Measurements from ENCODE around the gene PCGF3.
"Not testable (repeated sequence)": the region's sequence is repeated elsewhere in the genome, so short reads cannot be mapped to it uniquely, and the experiment has no call there.

Gene PCGF3

GRCh38 chr4:706083-706633 is 526 bp downstream of the PCGF3 start:
- not testable (repeated sequence) for DNase-seq

- no peak for DNase-seq
These were observed 1.4 kb downstream of the PCGF3 start for GRCh38 chr4:706834-707598.

GRCh38 chr4:707929-708630 is 2.4 kb downstream of the PCGF3 start:
- DNase-seq = no peak

- no peak for DNase-seq
These were observed 3.0 kb downstream of the PCGF3 start for GRCh38 chr4:708631-708933.

GRCh38 chr4:709348-709747 is 3.7 kb downstream of the PCGF3 start:
- DNase-seq = no peak

- DNase-seq = no peak
These were observed 4.5 kb downstream of the PCGF3 start for GRCh38 chr4:710116-710515.

- DNase-seq = no peak
These were observed 5.3 kb downstream of the PCGF3 start for GRCh38 chr4:710916-711315.

- no peak for DNase-seq
These were observed 6.5 kb downstream of the PCGF3 start for GRCh38 chr4:712093-712492.

- DNase-seq = no peak
These were observed 7.4 kb downstream of the PCGF3 start for GRCh38 chr4:712916-713632.

- DNase-seq = no peak
These were observed 8.5 kb downstream of the PCGF3 start for GRCh38 chr4:714087-714486.

GRCh38 chr4:717601-718320 is 12.1 kb downstream of the PCGF3 start:
- no peak for DNase-seq

- DNase-seq = no peak
These were observed 12.8 kb downstream of the PCGF3 start for GRCh38 chr4:718460-718859.

- DNase-seq = no peak
These were observed 14.7 kb downstream of the PCGF3 start for GRCh38 chr4:720111-720860.

GRCh38 chr4:721261-722168 is 15.9 kb downstream of the PCGF3 start:
- no peak for DNase-seq

- no peak for DNase-seq
These were observed 16.6 kb downstream of the PCGF3 start for GRCh38 chr4:722169-722725.

- DNase-seq = no peak
These were observed 17.3 kb downstream of the PCGF3 start for GRCh38 chr4:722851-723360.

GRCh38 chr4:723751-724530 is 18.3 kb downstream of the PCGF3 start:
- no peak for DNase-seq

GRCh38 chr4:725391-726234 is 20.0 kb downstream of the PCGF3 start:
- no peak for DNase-seq
